ENCODE measurements around the gene SLC47A1. TPM values are rescaled to one million over a fixed set of nuclear protein-coding genes. Genes with fewer than 3 reads are reported as not detected.
"Not testable (repeated sequence)": the region's sequence is repeated elsewhere in the genome, so short reads cannot be mapped to it uniquely, and the experiment has no call there.

Gene SLC47A1
- total and polyA plus RNA-seq, 12 donors: 0.62 to 20.3 (median 6.7) TPM

GRCh38 chr17:19513897-19514488, 19.7 kb upstream of the SLC47A1 start:
- peak; percentile 80 to 97 (median 93) for TF ChIP-seq CTCF (IDR thresholded peaks at IDR 0.05)
- Histone ChIP-seq H3K4me1 (peaks cover 0 to 17% (median 6%) of the 10 kb centered on the region in 9 donors), H3K27ac (peak overlapping the region in 9 of 10 donors; percentile 13 to 78 (median 53)), H3K9me3 (no peaks in the 10 kb centered on the region), H3K27me3 (no peaks in the 10 kb centered on the region), H3K36me3 (no peaks in the 10 kb centered on the region), H3K4me3 (peak overlapping the region in 4 of 10 donors; percentile 14 to 33 (median 17))
- peak; percentile 24 to 87 (median 80) for ATAC-seq
- intact Hi-C loops (cut with DNase I): loop anchor here in 9 of 10 donors (1.0 to 10.0 kb wide), 6 partner anchors 131 to 257 kb away; partner anchors contain the start of gene ALDH3A2 (in 6 of the 9)
- DNase-seq: peak; percentile 52 to 68
- 3% methylated on average over 13 of the region's 13 CpGs for WGBS, 2 donors

- Histone ChIP-seq H3K36me3 (no peaks in the 10 kb centered on the region), H3K27me3 (no peaks in the 10 kb centered on the region), H3K9me3 (no peaks in the 10 kb centered on the region), H3K27ac (no peak overlapping the region), H3K4me3 (no peak overlapping the region), H3K4me1 (peaks cover 0 to 17% (median 9%) of the 10 kb centered on the region in 9 donors)
- TF ChIP-seq CTCF (IDR thresholded peaks at IDR 0.05): no peak
- DNase-seq (no peak), ATAC-seq (no peak)
- intact Hi-C loops (cut with DNase I): loop anchor here in 3 of 10 donors (2.0 to 10.0 kb wide), 3 partner anchors 127 to 247 kb away; partner anchors contain the start of gene ALDH3A2 (in 2 of the 3)
Observed at GRCh38 chr17:19517699-19518098, 16.0 kb upstream of the SLC47A1 start.

GRCh38 chr17:19519388-19520291, 14.0 kb upstream of the SLC47A1 start:
- not testable (repeated sequence) for H3K36me3 ChIP-seq, H3K4me3 ChIP-seq, ATAC-seq, H3K27me3 ChIP-seq, H3K27ac ChIP-seq, H3K9me3 ChIP-seq, DNase-seq
- WGBS, 2 donors: 50 to 53% methylated on average over 13 of the region's 13 CpGs
- intact Hi-C loops (cut with DNase I): loop anchor here in 2 of 10 donors (5.0 to 10.0 kb wide), 2 partner anchors 125 to 128 kb away; partner anchors contain the start of gene ALDH3A2 (in 2 of the 2)
- H3K4me1 ChIP-seq: peaks cover 0 to 11% (median 2%) of the 10 kb centered on the region in 9 donors

- intact Hi-C loops (cut with DNase I): no loop called here
- Histone ChIP-seq H3K4me3 (no peak overlapping the region), H3K4me1 (peaks cover 0 to 11% (median 0%) of the 10 kb centered on the region in 9 donors), H3K36me3 (no peaks in the 10 kb centered on the region), H3K27ac (no peak overlapping the region), H3K27me3 (no peaks in the 10 kb centered on the region), H3K9me3 (no peaks in the 10 kb centered on the region)
- TF ChIP-seq CTCF (IDR thresholded peaks at IDR 0.05): no peak
- DNase-seq: no peak
- ATAC-seq: no peak
- 90 to 93% methylated on average over 5 of the region's 5 CpGs for WGBS, 2 donors
Observed at GRCh38 chr17:19520641-19521040, 13.0 kb upstream of the SLC47A1 start.
